H9 (cell line): ENCODE measurements around the gene IFI44L. TPM values are rescaled to one million over a fixed set of nuclear protein-coding genes. Genes with fewer than 3 reads are reported as not detected.

Experiments used
- DNase-seq: peaks from one replicate; pipeline ENCODE4 v3.0.0-alpha.2; 2017
- H2AFZ ChIP-seq: one replicate; pipeline ENCODE4 v1.6.1; 2013; ENCODE audit warnings: mild to moderate bottlenecking, low read length, control low read depth, moderate library complexity
- H2AK5ac ChIP-seq: 2 replicates; pipeline ENCODE4 v1.6.1; 2013; ENCODE audit warnings: low read length, control low read depth, mixed read lengths; ENCODE audit not compliant: insufficient read length
- H2BK120ac ChIP-seq: one replicate; pipeline ENCODE4 v1.6.1; 2013; ENCODE audit warnings: low read depth, mild to moderate bottlenecking, low read length, control low read depth, inconsistent platforms; ENCODE audit not compliant: poor library complexity, severe bottlenecking
- H2BK12ac ChIP-seq: 2 replicates; pipeline ENCODE4 v1.6.1; 2013; ENCODE audit warnings: low read length, control low read depth, mixed read lengths, low read depth; ENCODE audit not compliant: insufficient read length
- H2BK15ac ChIP-seq: 2 replicates; pipeline ENCODE4 v1.6.1; 2013; ENCODE audit warnings: low read depth, low read length, control low read depth
- H2BK20ac ChIP-seq: one replicate; pipeline ENCODE4 v1.6.1; 2013; ENCODE audit warnings: low read depth, mild to moderate bottlenecking, low read length, control low read depth, inconsistent platforms; ENCODE audit not compliant: poor library complexity, severe bottlenecking
- H2BK5ac ChIP-seq: 2 replicates; pipeline ENCODE4 v1.6.1; 2013; ENCODE audit warnings: low read length, control low read depth, mixed read lengths; ENCODE audit not compliant: insufficient read length
- H3K14ac ChIP-seq: 2 replicates; pipeline ENCODE4 v1.6.1; 2013; ENCODE audit warnings: low read length, control low read depth; ENCODE audit not compliant: insufficient read depth
- H3K18ac ChIP-seq: 2 replicates; pipeline ENCODE4 v1.6.1; 2013; ENCODE audit warnings: low read depth, mild to moderate bottlenecking, mixed read lengths, low read length, control low read depth; ENCODE audit not compliant: insufficient read length
- H3K23ac ChIP-seq: 2 replicates; pipeline ENCODE4 v1.6.1; 2013; ENCODE audit warnings: low read length, control low read depth, mixed read lengths, low read depth; ENCODE audit not compliant: insufficient read length
- H3K23me2 ChIP-seq: 2 replicates; pipeline ENCODE4 v1.6.1; 2013; ENCODE audit warnings: low read depth, mild to moderate bottlenecking, mixed read lengths, low read length, control low read depth; ENCODE audit not compliant: insufficient read length, poor library complexity, severe bottlenecking
- H3K27ac ChIP-seq: 2 replicates; pipeline ENCODE4 v1.5.1; 2013; ENCODE audit warnings: low read length, control low read depth, mixed read lengths, low read depth; ENCODE audit not compliant: insufficient read length
- H3K27me3 ChIP-seq: 2 replicates; pipeline ENCODE4 v1.6.1; 2013; ENCODE audit warnings: low read length, control low read depth, inconsistent platforms; ENCODE audit not compliant: insufficient read depth
- H3K4ac ChIP-seq: 2 replicates; pipeline ENCODE4 v1.6.1; 2013; ENCODE audit warnings: low read depth, mild to moderate bottlenecking, control low read depth, inconsistent platforms, low read length, moderate library complexity
- H3K4me1 ChIP-seq: 2 replicates; pipeline ENCODE4 v1.6.1; 2013; ENCODE audit warnings: low read length, control low read depth, inconsistent platforms; ENCODE audit not compliant: insufficient read depth
- H3K4me2 ChIP-seq: 2 replicates; pipeline ENCODE4 v1.6.1; 2013; ENCODE audit warnings: low read length, control low read depth, mixed read lengths; ENCODE audit not compliant: insufficient read length, insufficient read depth
- H3K56ac ChIP-seq: 2 replicates; pipeline ENCODE4 v1.6.1; 2013; ENCODE audit warnings: low read depth, mild to moderate bottlenecking, mixed read lengths, low read length, control low read depth; ENCODE audit not compliant: insufficient read length
- H3K79me1 ChIP-seq: 2 replicates; pipeline ENCODE4 v1.6.1; 2013; ENCODE audit warnings: low read depth, mild to moderate bottlenecking, moderate library complexity, low read length, control low read depth, inconsistent platforms; ENCODE audit not compliant: insufficient read depth, poor library complexity, severe bottlenecking
- H3K79me2 ChIP-seq: 2 replicates; pipeline ENCODE4 v1.6.1; 2013; ENCODE audit warnings: low read length, control low read depth, inconsistent platforms; ENCODE audit not compliant: insufficient read depth
- H3K9ac ChIP-seq: 2 replicates; pipeline ENCODE4 v1.6.1; 2013; ENCODE audit warnings: low read length, control low read depth, mixed read lengths; ENCODE audit not compliant: insufficient read length; ENCODE audit errors: extremely low read depth
- H3K9me3 ChIP-seq: one replicate; pipeline ENCODE4 v1.6.1; 2013; ENCODE audit warnings: low read depth, low read length, inconsistent platforms; ENCODE audit not compliant: control insufficient read depth
- H3T11ph ChIP-seq: one replicate; pipeline ENCODE4 v1.6.1; 2013; ENCODE audit warnings: mild to moderate bottlenecking, low read length, control low read depth, inconsistent platforms
- H4K20me1 ChIP-seq: one replicate; pipeline ENCODE4 v1.6.1; 2013; ENCODE audit not compliant: control insufficient read depth, insufficient read length, insufficient read depth
- H4K5ac ChIP-seq: 2 replicates; pipeline ENCODE4 v1.6.1; 2013; ENCODE audit warnings: low read depth, mild to moderate bottlenecking, mixed read lengths, low read length, control low read depth; ENCODE audit not compliant: insufficient read length
- H4K8ac ChIP-seq: replicated peaks from 2 replicates; pipeline ENCODE4 v1.6.1; 2013; ENCODE audit warnings: low read length, control low read depth, mixed read lengths, low read depth; ENCODE audit not compliant: insufficient read length
- H4K91ac ChIP-seq: 2 replicates; pipeline ENCODE4 v1.6.1; 2013; ENCODE audit warnings: low read depth, mild to moderate bottlenecking, moderate library complexity, mixed read lengths, low read length, control low read depth; ENCODE audit not compliant: insufficient read length
- H3K27ac Mint-ChIP-seq, 3 experiments: 2 replicates in 2 of 3; 3 replicates in 1 of 3; pipeline ENCODE4 v1.8.0; 2020 to 2021; ENCODE audit warnings: mixed read lengths in 3 of 3, mild to moderate bottlenecking in 1 of 3, moderate library complexity in 1 of 3
- H3K27me3 Mint-ChIP-seq: 2 replicates; pipeline ENCODE4 v1.8.0; 2021; ENCODE audit warnings: low read depth, mild to moderate bottlenecking, moderate library complexity, mixed read lengths
- H3K36me3 Mint-ChIP-seq, 3 experiments: 2 replicates in 2 of 3; 3 replicates in 1 of 3; pipeline ENCODE4 v1.8.0; 2020 to 2021; ENCODE audit warnings: low read depth in 3 of 3, mixed read lengths in 3 of 3; ENCODE audit not compliant: insufficient read depth in 1 of 3
- H3K4me1 Mint-ChIP-seq, 2 experiments: 2 replicates each; pipeline ENCODE4 v1.8.0; 2020; ENCODE audit warnings: mixed read lengths in 2 of 2
- H3K4me3 Mint-ChIP-seq, 2 experiments: 2 replicates in 1 of 2; 3 replicates in 1 of 2; pipeline ENCODE4 v1.8.0; 2020 to 2021; ENCODE audit warnings: mild to moderate bottlenecking in 2 of 2, mixed read lengths in 2 of 2, moderate library complexity in 1 of 2
- H3K9me3 Mint-ChIP-seq, 2 experiments: 2 replicates in 1 of 2; 3 replicates in 1 of 2; pipeline ENCODE4 v1.8.0; 2020; ENCODE audit warnings: mild to moderate bottlenecking in 2 of 2, mixed read lengths in 2 of 2, moderate library complexity in 1 of 2
- CTCF ChIP-seq: fragments of 200-600 bp; sonication (generic); conservative IDR thresholded peaks from 3 replicates; pipeline ENCODE4 v1.8.0; 2021; ENCODE audit warnings: antibody characterized with exemption, mild to moderate bottlenecking
- WGBS: extraction: QIAGEN DNeasy Blood & Tissue Kit; methylation state at CpG from one replicate; pipeline ENCODE4 v1.1.7; 2013; ENCODE audit warnings: missing lambda C conversion rate, low lambda C conversion rate, mixed read lengths; ENCODE audit not compliant: insufficient read length; ENCODE audit errors: extremely low coverage; 5-methylcytosine and 5-hydroxymethylcytosine counted together
- total RNA-seq: library from RNA; stranded (reverse); gene quantifications from 2 replicates; pipeline ENCODE4 v1.2.1, GENCODE V29; 2021

Gene IFI44L
- total RNA-seq, 1 experiment from 2014 or later, result not detected

GRCh38 chr1:78676347-78676982 is 56.2 kb downstream of the IFI44L start:
- H3K4me1 Mint-ChIP-seq, result no peaks in the 10 kb centered on the region
- WGBS, result 100% methylated on average over 2 of the region's 9 CpGs
- Histone ChIP-seq H3K23ac (no peak overlapping the region), H3K9me3 (no peaks in the 10 kb centered on the region), H4K8ac (no peak overlapping the region), H2AK5ac (no peak overlapping the region), H2BK5ac (no peak overlapping the region), H3K4me2 (no peak overlapping the region), H2BK15ac (no peak overlapping the region), H4K91ac (no peak overlapping the region), H2AFZ (no peak overlapping the region), H3K23me2 (no peaks in the 10 kb centered on the region), H4K5ac (no peak overlapping the region), H3K79me2 (no peaks in the 10 kb centered on the region), H2BK20ac (no peak overlapping the region), H3K18ac (no peak overlapping the region), H3K4me1 (no peaks in the 10 kb centered on the region), H3K56ac (no peak overlapping the region), H2BK12ac (no peak overlapping the region), H3K27me3 (no peaks in the 10 kb centered on the region), H3K4ac (no peak overlapping the region), H4K20me1 (no peaks in the 10 kb centered on the region), H3K27ac (no peak overlapping the region), H3K9ac (no peak overlapping the region), H3K79me1 (no peaks in the 10 kb centered on the region), H3T11ph (no peak overlapping the region), H3K14ac (no peak overlapping the region), H2BK120ac (no peak overlapping the region)
- no peak for DNase-seq
- H3K36me3 Mint-ChIP-seq, result no peaks in the 10 kb centered on the region
- H3K9me3 Mint-ChIP-seq, result no peaks in the 10 kb centered on the region; a peak in 1 of 5 replicates
- H3K4me3 Mint-ChIP-seq, result no peak overlapping the region
- H3K27ac Mint-ChIP-seq, result no peak overlapping the region
- H3K27me3 Mint-ChIP-seq, result peaks cover 9% of the 10 kb centered on the region; the same call in 1 of the 2 replicates
- peak; percentile 89 for TF ChIP-seq CTCF
